Mammary epithelial cell (primary cell): Measurements from ENCODE around the gene NPPC.

Experiments
- CTCF ChIP-seq, 2 donors: IDR thresholded peaks in 1 of 2; conservative IDR thresholded peaks in 1 of 2; 2 replicates each; pipeline ENCODE4 v1.5.1; 2011 to 2012; ENCODE audit warnings: inconsistent platforms in 2 of 2, low read length in 2 of 2, mild to moderate bottlenecking in 2 of 2, control low read depth in 1 of 2, low read depth in 1 of 2; ENCODE audit not compliant: insufficient read depth in 1 of 2; ENCODE audit errors: extremely low read depth in 1 of 2
- EZH2 ChIP-seq: IDR thresholded peaks from 2 replicates; pipeline ENCODE4 v1.6.1; 2012; ENCODE audit warnings: low read length, inconsistent platforms, borderline replicate concordance

- TF ChIP-seq CTCF (conservative IDR thresholded peaks at IDR 0.05 in 1 of 2, IDR thresholded peaks at IDR 0.05 in 1 of 2; ENCODE audit: extremely low read depth in 1 of 2, insufficient read depth in 1 of 2, low read depth in 1 of 2, low read length in 2 of 2), result no peak
- no peak for TF ChIP-seq EZH2
Measured at GRCh38 chr2:231887756-231888155, 38.4 kb downstream of the NPPC start.
